ENCODE data around the gene PGAP3.

- TF ChIP-seq CTCF (IDR thresholded peaks at IDR 0.05) (no peak), POLR2A (IDR thresholded peaks at IDR 0.05) (no peak), POLR2AphosphoS5 (IDR thresholded peaks at IDR 0.05) (no peak)
Observed at GRCh38 chr17:39629898-39630297, 58.0 kb downstream of the PGAP3 start.

Measured in breast epithelium (tissue), 3 donors.